Activated CD8-positive, alpha-beta memory T cell treated with anti-CD3 and anti-CD28 coated beads, Interleukin-2, amount 10 ng/mL, durations not matched to agents 7 days and 5 days (primary cell): ENCODE data around the gene TMEM116. TPM values are rescaled to one million over a fixed set of nuclear protein-coding genes. Genes with fewer than 3 reads are reported as not detected.
A peak's percentile ranks its signal among the peaks of the same experiment; 100 is the strongest.
"Not testable (repeated sequence)": the region's sequence is repeated elsewhere in the genome, so short reads cannot be mapped to it uniquely, and the experiment has no call there.

Experiments used
- ATAC-seq: fragments of 150-1000 bp; cut with Tn5 transposase; one replicate; pipeline ENCODE4 v1.10.0; 2021; ENCODE audit warnings: moderate library complexity
- CTCF ChIA-PET: fragments of 350-600 bp; sonication (Branson Sonifier 250); formaldehyde crosslinking; loops from one replicate; lab custom pipeline; 2021; ENCODE audit warnings: antibody characterized with exemption; lab: Charles Lee
- DNase-seq: peaks from one replicate; pipeline ENCODE4 v3.0.0-alpha.2; 2020
- H3K27ac Mint-ChIP-seq: one replicate; pipeline ENCODE4 v1.8.0; 2021; ENCODE audit warnings: mild to moderate bottlenecking, mixed read lengths
- H3K27me3 Mint-ChIP-seq: one replicate; pipeline ENCODE4 v1.8.0; 2021; ENCODE audit warnings: mixed read lengths
- H3K36me3 Mint-ChIP-seq: one replicate; pipeline ENCODE4 v1.8.0; 2021; ENCODE audit warnings: mild to moderate bottlenecking, mixed read lengths
- H3K4me1 Mint-ChIP-seq: one replicate; pipeline ENCODE4 v1.8.0; 2021; ENCODE audit warnings: mixed read lengths
- H3K4me3 Mint-ChIP-seq: one replicate; pipeline ENCODE4 v1.8.0; 2021; ENCODE audit warnings: mild to moderate bottlenecking, moderate library complexity, mixed read lengths
- H3K9me3 Mint-ChIP-seq: one replicate; pipeline ENCODE4 v1.8.0; 2022; ENCODE audit warnings: low read depth, mixed read lengths
- total RNA-seq, 2 experiments: library from RNA; stranded (reverse); gene quantifications; one replicate each; pipeline ENCODE4 v1.2.3, GENCODE V29; 2021

TMEM116 gene
- total RNA-seq, 2 experiments from 2014 or later = 14.6 to 22.2 TPM

GRCh38 chr12:111991946-111992345, 21.0 kb downstream of the TMEM116 start:
- DNase-seq (no peak), ATAC-seq (peak; percentile 26)
- Mint-ChIP-seq H3K9me3 (no peaks in the 10 kb centered on the region), H3K36me3 (peaks cover 31% of the 10 kb centered on the region), H3K4me1 (peaks cover 50% of the 10 kb centered on the region), H3K27me3 (no peaks in the 10 kb centered on the region), H3K4me3 (peak overlapping the region; percentile 50), H3K27ac (peak overlapping the region; percentile 86)
- CTCF ChIA-PET = interaction anchor here (0.9 to 9.0 kb wide), 4 partner anchors 9 to 43 kb away, joined by 3 to 60 read pairs (median 3); partner anchors contain the start of genes ERP29 and TMEM116

GRCh38 chr12:111991535-111991934, 21.4 kb downstream of the TMEM116 start:
- DNase-seq (no peak), ATAC-seq (peak; percentile 5)
- Mint-ChIP-seq H3K27me3 (no peaks in the 10 kb centered on the region), H3K27ac (peak overlapping the region; percentile 86), H3K9me3 (no peaks in the 10 kb centered on the region), H3K36me3 (peaks cover 32% of the 10 kb centered on the region), H3K4me1 (peaks cover 47% of the 10 kb centered on the region), H3K4me3 (peak overlapping the region; percentile 20)
- CTCF ChIA-PET = interaction anchor here (0.9 to 9.0 kb wide), 3 partner anchors 15 to 43 kb away, joined by 3 to 60 read pairs (median 3); partner anchors contain the start of genes ERP29 and TMEM116

- no peaks in the 10 kb centered on the region for H3K27me3 Mint-ChIP-seq
- no peak overlapping the region for H3K4me3 Mint-ChIP-seq
- H3K27ac Mint-ChIP-seq = no peak overlapping the region
- H3K9me3 Mint-ChIP-seq = no peaks in the 10 kb centered on the region
- ATAC-seq (no peak), DNase-seq (no peak)
- H3K36me3 Mint-ChIP-seq = peaks cover 33% of the 10 kb centered on the region
- CTCF ChIA-PET = no interaction called here
- no peaks in the 10 kb centered on the region for H3K4me1 Mint-ChIP-seq
These were observed 28.1 kb downstream of the TMEM116 start for GRCh38 chr12:111984820-111985219.

- DNase-seq (no peak), ATAC-seq (no peak)
- peaks cover 11% of the 10 kb centered on the region for H3K4me1 Mint-ChIP-seq
- H3K36me3 Mint-ChIP-seq = peaks cover 22% of the 10 kb centered on the region
- no peak overlapping the region for H3K27ac Mint-ChIP-seq
- no peaks in the 10 kb centered on the region for H3K9me3 Mint-ChIP-seq
- no peaks in the 10 kb centered on the region for H3K27me3 Mint-ChIP-seq
- CTCF ChIA-PET = interaction anchor here (1.1 kb wide), 1 partner anchor 19 kb away, joined by 3 read pairs; no protein-coding TSS in a partner anchor
- H3K4me3 Mint-ChIP-seq = no peak overlapping the region
These were observed 31.0 kb downstream of the TMEM116 start for GRCh38 chr12:111981987-111982386.

- DNase-seq = no peak
- Mint-ChIP-seq H3K9me3 (no peaks in the 10 kb centered on the region), H3K4me3 (no peak overlapping the region), H3K27me3 (no peaks in the 10 kb centered on the region), H3K27ac (no peak overlapping the region), H3K4me1 (peaks cover 14% of the 10 kb centered on the region), H3K36me3 (peaks cover 22% of the 10 kb centered on the region)
- no peak for ATAC-seq
- CTCF ChIA-PET = no interaction called here
These were observed 32.4 kb downstream of the TMEM116 start for GRCh38 chr12:111980598-111980997.

GRCh38 chr12:111978545-111978944, 34.4 kb downstream of the TMEM116 start:
- Mint-ChIP-seq H3K27ac (no peak overlapping the region), H3K36me3 (peaks cover 20% of the 10 kb centered on the region), H3K4me1 (peaks cover 16% of the 10 kb centered on the region), H3K9me3 (no peaks in the 10 kb centered on the region), H3K4me3 (no peak overlapping the region), H3K27me3 (no peaks in the 10 kb centered on the region)
- CTCF ChIA-PET = no interaction called here
- ATAC-seq (no peak), DNase-seq (no peak)

- DNase-seq = no peak
- CTCF ChIA-PET = interaction anchor here (1.6 kb wide), 1 partner anchor 33 kb away, joined by 5 read pairs; no protein-coding TSS in a partner anchor
- H3K4me3 Mint-ChIP-seq = no peak overlapping the region
- no peaks in the 10 kb centered on the region for H3K9me3 Mint-ChIP-seq
- H3K27ac Mint-ChIP-seq = peak overlapping the region; percentile 47
- ATAC-seq = no peak
- H3K4me1 Mint-ChIP-seq = peaks cover 17% of the 10 kb centered on the region
- H3K27me3 Mint-ChIP-seq = no peaks in the 10 kb centered on the region
- peaks cover 21% of the 10 kb centered on the region for H3K36me3 Mint-ChIP-seq
These were observed 36.1 kb downstream of the TMEM116 start for GRCh38 chr12:111976860-111977259.

- ATAC-seq = no peak
- Mint-ChIP-seq H3K27me3 (no peaks in the 10 kb centered on the region), H3K4me1 (peaks cover 17% of the 10 kb centered on the region), H3K27ac (no peak overlapping the region), H3K36me3 (peaks cover 19% of the 10 kb centered on the region), H3K9me3 (no peaks in the 10 kb centered on the region), H3K4me3 (no peak overlapping the region)
- DNase-seq = no peak
- CTCF ChIA-PET = interaction anchor here (1.6 kb wide), 1 partner anchor 33 kb away, joined by 5 read pairs; no protein-coding TSS in a partner anchor
These were observed 36.7 kb downstream of the TMEM116 start for GRCh38 chr12:111976291-111976690.

- Mint-ChIP-seq H3K36me3 (peaks cover 25% of the 10 kb centered on the region), H3K9me3 (peaks cover 4% of the 10 kb centered on the region), H3K4me1 (peaks cover 17% of the 10 kb centered on the region), H3K27ac (no peak overlapping the region), H3K4me3 (no peak overlapping the region), H3K27me3 (no peaks in the 10 kb centered on the region)
- DNase-seq (no peak), ATAC-seq (no peak)
- CTCF ChIA-PET = interaction anchor here (1.0 to 1.6 kb wide), 2 partner anchors 32 to 38 kb away, joined by 3 to 5 read pairs; partner anchors contain the start of genes ERP29 and TMEM116
These were observed 37.6 kb downstream of the TMEM116 start for GRCh38 chr12:111975161-111975931.

- ATAC-seq (no peak), DNase-seq (no peak)
- CTCF ChIA-PET = interaction anchor here (0.6 to 0.7 kb wide), 2 partner anchors 49 to 151 kb away, joined by 3 read pairs; no protein-coding TSS in a partner anchor
- peaks cover 9% of the 10 kb centered on the region for H3K4me1 Mint-ChIP-seq
- no peak overlapping the region for H3K27ac Mint-ChIP-seq
- peaks cover 4% of the 10 kb centered on the region for H3K9me3 Mint-ChIP-seq
- H3K36me3 Mint-ChIP-seq = peaks cover 31% of the 10 kb centered on the region
- H3K27me3 Mint-ChIP-seq = no peaks in the 10 kb centered on the region
- H3K4me3 Mint-ChIP-seq = no peak overlapping the region
These were observed 41.2 kb downstream of the TMEM116 start for GRCh38 chr12:111971800-111972199.

- no peak for ATAC-seq
- peaks cover 44% of the 10 kb centered on the region for H3K36me3 Mint-ChIP-seq
- DNase-seq = no peak
- H3K27me3 Mint-ChIP-seq = no peaks in the 10 kb centered on the region
- CTCF ChIA-PET = interaction anchor here (0.7 kb wide), 1 partner anchor 276 kb away, joined by 3 read pairs; no protein-coding TSS in a partner anchor
- H3K9me3 Mint-ChIP-seq = peaks cover 3% of the 10 kb centered on the region
- peaks cover 7% of the 10 kb centered on the region for H3K4me1 Mint-ChIP-seq
- no peak overlapping the region for H3K4me3 Mint-ChIP-seq
- no peak overlapping the region for H3K27ac Mint-ChIP-seq
These were observed 48.0 kb downstream of the TMEM116 start for GRCh38 chr12:111964935-111965334.

GRCh38 chr12:111959518-111959917, 53.4 kb downstream of the TMEM116 start:
- Mint-ChIP-seq H3K9me3 (peaks cover 12% of the 10 kb centered on the region), H3K36me3 (peaks cover 72% of the 10 kb centered on the region)
- H3K4me1 Mint-ChIP-seq, H3K27ac Mint-ChIP-seq, H3K4me3 Mint-ChIP-seq, H3K27me3 Mint-ChIP-seq, DNase-seq, ATAC-seq: not testable (repeated sequence)
- CTCF ChIA-PET = interaction anchor here (0.6 kb wide), 1 partner anchor 1701 kb away, joined by 4 read pairs; no protein-coding TSS in a partner anchor

- Mint-ChIP-seq H3K36me3 (peaks cover 76% of the 10 kb centered on the region), H3K9me3 (peaks cover 18% of the 10 kb centered on the region)
- CTCF ChIA-PET, H3K4me3 Mint-ChIP-seq, H3K27me3 Mint-ChIP-seq, H3K4me1 Mint-ChIP-seq, ATAC-seq, H3K27ac Mint-ChIP-seq, DNase-seq: not testable (repeated sequence)
These were observed 55.7 kb downstream of the TMEM116 start for GRCh38 chr12:111957224-111957623.
